Testis (tissue), 3 donors: ENCODE results near the gene TSG101. TPM values are rescaled to one million over a fixed set of nuclear protein-coding genes. Genes with fewer than 3 reads are reported as not detected.

Experiments used
- DNase-seq: peaks from one replicate; pipeline ENCODE4 v3.0.0-alpha.2; 2019
- H3K27ac ChIP-seq, 2 donors: fragments of 200-600 bp; sonication (generic); one replicate each; pipeline ENCODE4 v1.5.1; 2019
- H3K27me3 ChIP-seq: fragments of 200-600 bp; sonication (generic); one replicate; pipeline ENCODE4 v1.5.1; 2019
- H3K36me3 ChIP-seq: fragments of 200-600 bp; sonication (generic); one replicate; pipeline ENCODE4 v1.5.1; 2017; ENCODE audit warnings: low read depth; ENCODE audit errors: missing control alignments
- H3K4me1 ChIP-seq: fragments of 200-600 bp; sonication (generic); one replicate; pipeline ENCODE4 v1.5.1; 2019
- H3K4me3 ChIP-seq, 2 donors: fragments of 200-600 bp; sonication (generic); one replicate each; pipeline ENCODE4 v1.5.1; 2017 to 2019
- H3K9me3 ChIP-seq: fragments of 200-600 bp; sonication (generic); one replicate; pipeline ENCODE4 v1.5.1; 2017
- CTCF ChIP-seq, 3 experiments: fragments of 450-650 bp in 2 of 3; fragments of 200-600 bp in 1 of 3; sonication (generic) in 1 of 3; IDR thresholded peaks; one replicate each; pipeline ENCODE4 v1.5.1; 2016 to 2019; ENCODE audit warnings: antibody characterized with exemption in 3 of 3, mild to moderate bottlenecking in 2 of 3, moderate library complexity in 1 of 3
- POLR2A ChIP-seq: fragments of 450-650 bp; IDR thresholded peaks from one replicate; pipeline ENCODE4 v1.6.1; 2017; ENCODE audit warnings: antibody characterized with exemption, mild to moderate bottlenecking, moderate library complexity
- WGBS, 2 donors: methylation state at CpG; one replicate each; pipeline ENCODE4 v1.1.5; 2018; 5-methylcytosine and 5-hydroxymethylcytosine counted together
- intact Hi-C: fragments of 100-400 bp; cut with DNase I; formaldehyde crosslinking; loops from one replicate; pipeline ENCODE4 v1.15.1; 2023; ENCODE audit warnings: low total_unique reads
- polyA plus RNA-seq: library from polyadenylated mRNA; stranded (reverse); fragments of 350-450 nt; fragmentation: Illumina TruSeq; extraction: RNeasy Lipid Tissue Mini Kit (QIAGEN cat#74804); gene quantifications from one replicate; pipeline ENCODE4 v1.2.3, GENCODE V29; 2014; ENCODE audit warnings: low read depth, low replicate concordance; ENCODE audit not compliant: insufficient read depth
- total RNA-seq, 2 donors: library from RNA; depleted of rRNA; stranded (reverse); fragments of >200 nt; gene quantifications; one replicate each; pipeline ENCODE4 v1.2.3, GENCODE V29; 2016

Gene TSG101
- total and polyA plus RNA-seq, 3 donors from 2014 or later, result 92.6 to 161 (median 95.1) TPM

- no peaks in the 10 kb centered on the region for H3K9me3 ChIP-seq
- TF ChIP-seq CTCF (IDR thresholded peaks at IDR 0.05) (no peak), POLR2A (no peak)
- H3K4me1 ChIP-seq, result no peaks in the 10 kb centered on the region
- DNase-seq, result peak; percentile 54
- intact Hi-C loops, result no loop called here
- H3K36me3 ChIP-seq, result no peaks in the 10 kb centered on the region
- no peak within 1 kb of the TSS for H3K27ac ChIP-seq
- no peaks in the 10 kb centered on the region for H3K27me3 ChIP-seq
- peak within 1 kb of the TSS; percentile 7 to 50 for H3K4me3 ChIP-seq
- 43 to 66% methylated on average over 23 to 39 of the region's 47 CpGs for WGBS, 2 donors
These were observed 70.9 kb downstream of the TSG101 start, which contains the start of gene LDHAL6A for GRCh38 chr11:18455686-18456372. Gene LDHAL6A, plus strand, starts transcription at chr11:18455856. Its CDS starts 825 bp downstream, at chr11:18456681.

- intact Hi-C loops, result no loop called here
- Histone ChIP-seq H3K27me3 (no peaks in the 10 kb centered on the region), H3K27ac (no peak overlapping the region), H3K9me3 (no peaks in the 10 kb centered on the region), H3K36me3 (no peaks in the 10 kb centered on the region), H3K4me1 (no peaks in the 10 kb centered on the region), H3K4me3 (no peak overlapping the region)
- DNase-seq, result no peak
- 86 to 89% methylated on average over 2 of the region's 2 CpGs for WGBS, 2 donors
- TF ChIP-seq CTCF (IDR thresholded peaks at IDR 0.05), result no peak
- TF ChIP-seq POLR2A, result no peak
These were observed 73.8 kb downstream of the TSG101 start for GRCh38 chr11:18452927-18453326.

GRCh38 chr11:18449251-18449650, 77.5 kb downstream of the TSG101 start:
- 83 to 90% methylated on average over 3 of the region's 3 CpGs for WGBS, 2 donors
- intact Hi-C loops, result no loop called here

GRCh38 chr11:18438691-18439090, 88.1 kb downstream of the TSG101 start:
- H3K27me3 ChIP-seq, result no peaks in the 10 kb centered on the region
- no peaks in the 10 kb centered on the region for H3K36me3 ChIP-seq
- 84 to 89% methylated on average over 2 of the region's 2 CpGs for WGBS, 2 donors
- H3K4me3 ChIP-seq, result no peak overlapping the region
- TF ChIP-seq POLR2A, result no peak
- no peak for TF ChIP-seq CTCF (IDR thresholded peaks at IDR 0.05)
- no peak overlapping the region for H3K27ac ChIP-seq
- H3K4me1 ChIP-seq, result no peaks in the 10 kb centered on the region
- intact Hi-C loops, result no loop called here
- H3K9me3 ChIP-seq, result no peaks in the 10 kb centered on the region
- no peak for DNase-seq

More at GRCh38 chr11:18449251-18449650, 77.5 kb downstream of the TSG101 start:
- Histone ChIP-seq H3K27me3 (no peaks in the 10 kb centered on the region), H3K4me1 (no peaks in the 10 kb centered on the region), H3K27ac (no peak overlapping the region), H3K9me3 (no peaks in the 10 kb centered on the region), H3K36me3 (no peaks in the 10 kb centered on the region), H3K4me3 (no peak overlapping the region)
- TF ChIP-seq CTCF (IDR thresholded peaks at IDR 0.05), result no peak
- TF ChIP-seq POLR2A, result no peak
- no peak for DNase-seq

Other genes starting within 250 kb of the TSG101 start
- 100 to 1,000 TPM in 1 of 2 donors, 10 to 100 TPM in 1; 97.7 to 111 TPM for gene HPS5, start 204.8 kb downstream of the TSG101 start, total RNA-seq
- 44.0 TPM for gene HPS5, start 204.8 kb downstream of the TSG101 start, polyA plus RNA-seq
- 100 to 1,000 TPM; 103 to 111 TPM for gene GTF2H1, start 204.4 kb downstream of the TSG101 start, total RNA-seq
- gene GTF2H1, start 204.4 kb downstream of the TSG101 start, polyA plus RNA-seq, result 79.2 TPM
- gene LDHA, start 132.4 kb downstream of the TSG101 start, total RNA-seq, result 100 to 1,000 TPM; 155 to 174 TPM
- 353 TPM for gene LDHA, start 132.4 kb downstream of the TSG101 start, polyA plus RNA-seq
- 100 to 1,000 TPM; 115 to 135 TPM for gene LDHC, start 114.6 kb downstream of the TSG101 start, total RNA-seq
- 815 TPM for gene LDHC, start 114.6 kb downstream of the TSG101 start, polyA plus RNA-seq
- gene LDHAL6A, start 71.1 kb downstream of the TSG101 start, total RNA-seq, result 1 to 10 TPM; 2.4 to 4.7 TPM
- 13.0 TPM for gene LDHAL6A, start 71.1 kb downstream of the TSG101 start, polyA plus RNA-seq
- gene UEVLD, start 61.8 kb upstream of the TSG101 start, total RNA-seq, result 10 to 100 TPM; 21.9 to 25.7 TPM
- gene UEVLD, start 61.8 kb upstream of the TSG101 start, polyA plus RNA-seq, result 15.1 TPM
- gene MISFA, start 72.8 kb upstream of the TSG101 start, total RNA-seq, result 100 to 1,000 TPM in 1 of 2 donors, 10 to 100 TPM in 1; 72.3 to 202 TPM
- gene MISFA, start 72.8 kb upstream of the TSG101 start, polyA plus RNA-seq, result 483 TPM
- gene SPTY2D1, start 107.4 kb upstream of the TSG101 start, total RNA-seq, result 10 to 100 TPM; 23.9 to 28.2 TPM
- 11.5 TPM for gene SPTY2D1, start 107.4 kb upstream of the TSG101 start, polyA plus RNA-seq
- gene TMEM86A, start 171.8 kb upstream of the TSG101 start, total RNA-seq, result 1 to 10 TPM; 6.1 to 8.3 TPM
- 5.8 TPM for gene TMEM86A, start 171.8 kb upstream of the TSG101 start, polyA plus RNA-seq
- gene IGSF22, start 199.2 kb upstream of the TSG101 start, total RNA-seq, result 1 to 10 TPM in 1 of 2 donors, under 1 TPM in 1; 0.94 to 1.1 TPM
- 1.7 TPM for gene IGSF22, start 199.2 kb upstream of the TSG101 start, polyA plus RNA-seq